Measurements from ENCODE around the gene ZFX. TPM values are rescaled to one million over a fixed set of nuclear protein-coding genes. Genes with fewer than 3 reads are reported as not detected.

The ZFX gene
- total RNA-seq, 4 donors from 2014 or later: 63.7 to 105 (median 68.2) TPM

DNA sequence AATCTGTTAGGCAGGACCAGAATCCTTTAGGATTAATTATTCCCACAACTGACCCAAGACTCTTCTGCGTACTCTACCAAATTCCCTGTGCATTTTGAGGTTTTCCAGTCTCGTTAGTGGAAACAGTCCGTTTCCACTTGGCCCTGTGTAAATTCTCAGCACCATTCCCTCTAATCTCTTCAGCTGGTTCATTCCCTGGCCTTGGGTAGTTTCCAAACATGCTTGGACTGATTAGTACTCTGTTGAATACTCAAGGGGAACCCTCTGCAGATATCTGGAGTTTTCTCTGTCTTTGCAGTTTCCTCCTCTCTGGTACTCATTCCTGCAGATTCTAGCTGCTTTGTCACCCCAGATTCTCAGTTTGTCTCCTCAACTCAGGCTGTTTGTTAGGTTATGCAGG lies 80.4 kb downstream of the ZFX start:
- 44 to 69% methylated on average over 3 of the region's 3 CpGs for WGBS, 2 donors
- H3K4me3 ChIP-seq (replicated peaks in 1 of 3): no peak overlapping the region
- no peak overlapping the region for H3K27ac ChIP-seq
- H3K27me3 ChIP-seq: no peaks in the 10 kb centered on the region
- no peak for DNase-seq
- intact Hi-C loops (cut with DNase I): no loop called here
- TF ChIP-seq, protein P1, sequence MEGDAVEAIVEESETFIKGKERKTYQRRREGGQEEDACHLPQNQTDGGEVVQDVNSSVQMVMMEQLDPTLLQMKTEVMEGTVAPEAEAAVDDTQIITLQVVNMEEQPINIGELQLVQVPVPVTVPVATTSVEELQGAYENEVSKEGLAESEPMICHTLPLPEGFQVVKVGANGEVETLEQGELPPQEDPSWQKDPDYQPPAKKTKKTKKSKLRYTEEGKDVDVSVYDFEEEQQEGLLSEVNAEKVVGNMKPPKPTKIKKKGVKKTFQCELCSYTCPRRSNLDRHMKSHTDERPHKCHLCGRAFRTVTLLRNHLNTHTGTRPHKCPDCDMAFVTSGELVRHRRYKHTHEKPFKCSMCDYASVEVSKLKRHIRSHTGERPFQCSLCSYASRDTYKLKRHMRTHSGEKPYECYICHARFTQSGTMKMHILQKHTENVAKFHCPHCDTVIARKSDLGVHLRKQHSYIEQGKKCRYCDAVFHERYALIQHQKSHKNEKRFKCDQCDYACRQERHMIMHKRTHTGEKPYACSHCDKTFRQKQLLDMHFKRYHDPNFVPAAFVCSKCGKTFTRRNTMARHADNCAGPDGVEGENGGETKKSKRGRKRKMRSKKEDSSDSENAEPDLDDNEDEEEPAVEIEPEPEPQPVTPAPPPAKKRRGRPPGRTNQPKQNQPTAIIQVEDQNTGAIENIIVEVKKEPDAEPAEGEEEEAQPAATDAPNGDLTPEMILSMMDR (IDR thresholded peaks at IDR 0.05): no peak
- TF ChIP-seq POLR2A (IDR thresholded peaks at IDR 0.05): no peak
- no peaks in the 10 kb centered on the region for H3K9me3 ChIP-seq
- H3K36me3 ChIP-seq: no peaks in the 10 kb centered on the region
- no peaks in the 10 kb centered on the region for H3K4me1 ChIP-seq

DNA sequence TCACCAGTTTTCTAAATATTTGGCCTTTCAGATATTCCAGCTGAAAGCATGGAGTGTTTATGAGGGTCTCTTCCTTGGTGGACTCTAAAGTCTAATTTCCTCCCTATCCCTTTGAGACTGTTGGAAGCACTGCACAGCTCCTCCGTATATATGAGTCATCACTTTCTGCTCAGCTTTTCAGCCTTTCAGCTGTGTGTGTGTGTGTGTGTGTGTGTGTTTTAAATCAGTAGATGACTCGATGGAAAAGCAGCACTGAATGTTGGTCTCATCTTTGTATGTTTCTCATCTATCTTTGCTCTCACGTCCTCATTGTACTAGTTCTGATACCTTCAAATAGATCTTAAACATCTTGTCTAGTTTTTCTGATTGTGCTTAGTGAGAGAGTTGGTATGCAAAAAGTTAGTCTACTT lies 81.6 kb downstream of the ZFX start:
- no peaks in the 10 kb centered on the region for H3K4me1 ChIP-seq
- 42 to 68% methylated on average over 3 of the region's 3 CpGs for WGBS, 2 donors
- intact Hi-C loops (cut with DNase I): no loop called here
- H3K9me3 ChIP-seq: no peaks in the 10 kb centered on the region
- H3K4me3 ChIP-seq (replicated peaks in 1 of 3): no peak overlapping the region
- TF ChIP-seq, protein P1 (IDR thresholded peaks at IDR 0.05): no peak
- no peak for TF ChIP-seq POLR2A (IDR thresholded peaks at IDR 0.05)
- no peak overlapping the region for H3K27ac ChIP-seq
- no peak for DNase-seq
- no peaks in the 10 kb centered on the region for H3K36me3 ChIP-seq
- H3K27me3 ChIP-seq: no peaks in the 10 kb centered on the region

DNA sequence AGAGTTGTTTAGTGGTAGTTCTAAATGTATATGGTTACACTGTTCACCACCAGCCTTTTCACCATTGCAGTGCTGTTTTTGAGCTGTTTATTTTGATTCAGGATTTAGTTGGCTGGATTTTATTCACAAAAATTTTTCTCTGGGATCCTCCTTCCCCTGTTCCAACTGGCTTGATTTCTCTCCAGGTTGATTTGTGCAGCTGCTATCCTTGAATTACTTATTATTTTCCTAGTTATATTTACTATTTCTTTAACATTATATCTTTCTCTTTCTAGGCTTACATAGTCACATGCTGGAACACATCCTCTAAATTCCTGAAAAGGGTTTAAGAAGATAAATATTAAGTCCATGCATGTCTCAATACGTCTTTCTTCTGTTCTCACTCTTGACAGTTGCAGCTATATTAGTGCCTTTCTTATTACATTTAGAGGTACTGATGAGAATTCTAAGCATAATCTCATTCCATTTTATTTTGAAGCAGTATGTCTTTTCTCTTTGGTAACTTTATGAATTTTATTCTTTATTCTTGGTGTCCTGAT lies 82.2 kb downstream of the ZFX start:
- TF ChIP-seq POLR2A (IDR thresholded peaks at IDR 0.05): no peak
- TF ChIP-seq, protein P1 (IDR thresholded peaks at IDR 0.05): no peak
- intact Hi-C loops (cut with DNase I): no loop called here
- DNase-seq: no peak
- Histone ChIP-seq H3K36me3 (no peaks in the 10 kb centered on the region), H3K27ac (no peak overlapping the region), H3K4me3 (replicated peaks in 1 of 3) (no peak overlapping the region), H3K27me3 (no peaks in the 10 kb centered on the region), H3K4me1 (no peaks in the 10 kb centered on the region), H3K9me3 (no peaks in the 10 kb centered on the region)
- 68 to 76% methylated on average over 1 of the region's 1 CpG for WGBS, 2 donors

DNA sequence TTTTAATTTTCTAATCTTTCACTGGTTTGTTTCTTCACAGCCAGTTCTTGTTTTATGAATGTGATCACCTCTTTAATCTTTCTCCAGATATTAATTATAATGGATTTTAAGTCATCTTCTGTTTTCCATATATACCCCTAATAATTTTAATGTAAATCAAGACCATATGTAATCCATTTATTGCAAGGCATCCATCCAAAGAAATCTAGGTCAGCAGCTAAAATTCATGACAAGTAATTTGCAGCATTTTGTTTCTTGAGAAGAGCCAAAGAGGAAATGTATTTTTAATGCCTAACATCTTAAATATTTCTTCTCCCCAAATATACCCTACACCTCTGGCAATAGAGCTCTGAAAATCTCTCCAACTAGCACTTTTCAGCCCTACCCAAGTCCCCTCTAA lies 83.3 kb downstream of the ZFX start:
- no peaks in the 10 kb centered on the region for H3K9me3 ChIP-seq
- DNase-seq: no peak
- H3K36me3 ChIP-seq: no peaks in the 10 kb centered on the region
- H3K4me3 ChIP-seq (replicated peaks in 1 of 3): no peak overlapping the region
- H3K27ac ChIP-seq: no peak overlapping the region
- intact Hi-C loops (cut with DNase I): no loop called here
- TF ChIP-seq POLR2A (IDR thresholded peaks at IDR 0.05): no peak
- TF ChIP-seq, protein P1 (IDR thresholded peaks at IDR 0.05): no peak
- H3K27me3 ChIP-seq: no peaks in the 10 kb centered on the region
- H3K4me1 ChIP-seq: no peaks in the 10 kb centered on the region

DNA sequence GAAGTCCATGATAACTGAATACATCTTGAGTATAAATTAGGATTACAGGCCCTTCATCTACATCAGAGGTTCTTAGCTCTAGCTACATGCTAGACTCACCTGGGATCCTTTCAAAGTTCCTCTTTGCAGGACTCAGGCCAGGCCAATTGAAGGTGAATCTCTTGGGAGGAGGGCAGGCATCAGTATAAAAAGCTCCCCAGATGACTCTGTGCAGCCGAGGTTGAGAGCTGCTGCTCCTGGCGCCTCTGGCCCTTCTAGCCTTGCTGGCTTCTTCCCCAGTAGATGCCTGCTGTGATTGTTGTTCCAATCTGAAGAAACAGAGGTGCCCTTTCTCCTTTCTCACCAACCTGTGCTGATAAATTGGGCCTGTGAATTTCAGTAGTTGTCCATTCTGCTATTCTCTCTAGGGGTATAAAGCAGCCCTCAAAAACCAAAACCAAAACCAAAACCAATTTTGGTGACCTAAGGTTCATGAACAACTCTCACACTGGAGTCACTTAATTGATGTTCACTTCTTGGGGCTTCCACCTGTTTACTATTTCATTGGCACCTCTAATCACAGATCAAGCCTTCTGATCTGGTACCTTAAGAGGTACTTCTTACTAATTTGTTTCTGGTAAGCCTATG lies 85.7 kb downstream of the ZFX start:
- Histone ChIP-seq H3K9me3 (no peaks in the 10 kb centered on the region), H3K27ac (no peak overlapping the region), H3K4me1 (no peaks in the 10 kb centered on the region), H3K27me3 (no peaks in the 10 kb centered on the region), H3K36me3 (no peaks in the 10 kb centered on the region), H3K4me3 (replicated peaks in 1 of 3) (no peak overlapping the region)
- TF ChIP-seq, protein P1 (IDR thresholded peaks at IDR 0.05): no peak
- no peak for TF ChIP-seq POLR2A (IDR thresholded peaks at IDR 0.05)
- no peak for DNase-seq
- WGBS, 2 donors: 40 to 67% methylated on average over 1 of the region's 2 CpGs
- intact Hi-C loops (cut with DNase I): no loop called here

Data from thyroid gland (tissue), 4 donors.